K562 (cell line): ENCODE measurements around the gene DSTYK. TPM values are rescaled to one million over a fixed set of nuclear protein-coding genes. Genes with fewer than 3 reads are reported as not detected.

Experiments used
- ARID1B ChIP-seq: fragments of 450-650 bp; IDR thresholded peaks from 2 replicates; pipeline ENCODE4 v1.6.1; 2016; ENCODE audit warnings: antibody characterized with exemption, mild to moderate bottlenecking, inconsistent platforms
- C11orf30 ChIP-seq: fragments of 450-650 bp; IDR thresholded peaks from 2 replicates; pipeline ENCODE4 v1.6.1; 2016; ENCODE audit warnings: low read depth, mild to moderate bottlenecking
- CBFA2T2 ChIP-seq: fragments of 450-650 bp; conservative IDR thresholded peaks from 2 replicates; pipeline ENCODE4 v1.6.1; 2017; ENCODE audit warnings: mild to moderate bottlenecking
- CCAR2 ChIP-seq: fragments of 200-400 bp; formaldehyde crosslinking; IDR thresholded peaks from 2 replicates; pipeline ENCODE4 v1.6.1; 2017; ENCODE audit warnings: mild to moderate bottlenecking, low read depth, low read length
- DPF2 ChIP-seq: fragments of 450-650 bp; IDR thresholded peaks from 2 replicates; pipeline ENCODE4 v1.6.1; 2016
- EP300 ChIP-seq: IDR thresholded peaks from 2 replicates; pipeline ENCODE4 v1.6.1; 2012; ENCODE audit warnings: low read length, improper control_type of control experiment
- ETV6 ChIP-seq, 3 experiments: fragments of 150-350 bp in 1 of 3; sonication (generic) in 1 of 3; formaldehyde crosslinking in 1 of 3; IDR thresholded peaks; 2 replicates each; pipeline versions ENCODE4 v1.6.1 to v1.8.0; 2014 to 2022; ENCODE audit warnings: borderline replicate concordance in 2 of 3, low read depth in 2 of 3, antibody characterized with exemption in 1 of 3, low read length in 1 of 3, mild to moderate bottlenecking in 1 of 3, missing genetic modification reagents in 1 of 3
- HIVEP1 ChIP-seq: fragments of 250-450 bp; sonication (Bioruptor Pico); IDR thresholded peaks from 2 replicates; pipeline ENCODE4 v1.4.0; 2020; ENCODE audit warnings: mild to moderate bottlenecking
- HNRNPL ChIP-seq: fragments of 200-400 bp; formaldehyde crosslinking; IDR thresholded peaks from 2 replicates; pipeline ENCODE4 v1.6.1; 2017; ENCODE audit warnings: low read depth, mild to moderate bottlenecking, low read length
- JUND ChIP-seq, 2 experiments: IDR thresholded peaks; 2 replicates in 1 of 2; 3 replicates in 1 of 2; pipeline ENCODE4 v1.6.1; 2011; ENCODE audit warnings: borderline replicate concordance in 2 of 2, low read depth in 2 of 2, low read length in 2 of 2, improper control_type of control experiment in 1 of 2, missing biosample characterization in 1 of 2, missing genetic modification characterization in 1 of 2, missing genetic modification reagents in 1 of 2
- KLF16 ChIP-seq: IDR thresholded peaks from 2 replicates; pipeline ENCODE4 v1.6.1; 2016; ENCODE audit warnings: antibody characterized with exemption
- MTA2 ChIP-seq: fragments of 450-650 bp; IDR thresholded peaks from 2 replicates; pipeline ENCODE4 v1.6.1; 2016; ENCODE audit warnings: low read depth
- NCOR1 ChIP-seq: fragments of 450-650 bp; IDR thresholded peaks from 2 replicates; pipeline ENCODE4 v1.6.1; 2016; ENCODE audit warnings: mild to moderate bottlenecking, moderate library complexity
- NKRF ChIP-seq: fragments of 450-650 bp; IDR thresholded peaks from 2 replicates; pipeline ENCODE4 v1.6.1; 2016; ENCODE audit warnings: borderline replicate concordance
- NONO ChIP-seq, 2 experiments: fragments of 200-400 bp in 1 of 2; fragments of 450-650 bp in 1 of 2; formaldehyde crosslinking in 1 of 2; IDR thresholded peaks; 2 replicates each; pipeline ENCODE4 v1.6.1; 2017; ENCODE audit warnings: low read depth in 2 of 2, mild to moderate bottlenecking in 2 of 2, moderate library complexity in 2 of 2, low read length in 1 of 2
- PHF8 ChIP-seq: fragments of 200-600 bp; sonication (generic); IDR thresholded peaks from 2 replicates; pipeline ENCODE4 v1.6.1; 2012; ENCODE audit warnings: mixed run types, mild to moderate bottlenecking, inconsistent platforms, low read length, moderate library complexity, borderline replicate concordance
- POLR2AphosphoS5 ChIP-seq: IDR thresholded peaks from 2 replicates; pipeline ENCODE4 v1.6.1; 2011; ENCODE audit warnings: mild to moderate bottlenecking, low read depth, low read length, moderate library complexity; ENCODE audit not compliant: control insufficient read depth, insufficient read depth
- RCOR1 ChIP-seq, 2 experiments: IDR thresholded peaks; 2 replicates each; pipeline ENCODE4 v1.6.1; 2012; ENCODE audit warnings: low read depth in 2 of 2, low read length in 2 of 2, borderline replicate concordance in 1 of 2, improper control_type of control experiment in 1 of 2
- SMAD1 ChIP-seq: fragments of 150-350 bp; IDR thresholded peaks from 2 replicates; pipeline ENCODE4 v1.6.1; 2014; ENCODE audit warnings: low read length, low read depth; ENCODE audit not compliant: partially characterized antibody
- SMARCA4 ChIP-seq: fragments of 450-650 bp; IDR thresholded peaks from 2 replicates; pipeline ENCODE4 v1.6.1; 2016
- SMARCB1 ChIP-seq: IDR thresholded peaks from 2 replicates; pipeline ENCODE4 v1.6.1; 2011; ENCODE audit warnings: improper control_type of control experiment, low read depth; ENCODE audit not compliant: insufficient read length
- SOX6 ChIP-seq: fragments of 450-650 bp; IDR thresholded peaks from 2 replicates; pipeline ENCODE4 v1.6.1; 2014; ENCODE audit warnings: mild to moderate bottlenecking
- TAL1 ChIP-seq: fragments of 450-650 bp; IDR thresholded peaks from 2 replicates; pipeline ENCODE4 v1.6.1; 2016; ENCODE audit warnings: mild to moderate bottlenecking
- TEAD4 ChIP-seq, 2 experiments: sonication (generic) in 1 of 2; formaldehyde crosslinking in 1 of 2; IDR thresholded peaks; 2 replicates each; pipeline versions ENCODE4 v1.6.1 to v1.8.0; 2012 to 2022; ENCODE audit warnings: borderline replicate concordance in 1 of 2, inconsistent platforms in 1 of 2, low read length in 1 of 2, mild to moderate bottlenecking in 1 of 2, missing genetic modification reagents in 1 of 2
- ZNF217 ChIP-seq: sonication (generic); formaldehyde crosslinking; IDR thresholded peaks from 2 replicates; pipeline ENCODE4 v1.8.0; 2022; ENCODE audit warnings: mild to moderate bottlenecking, missing genetic modification reagents
- ZNF431 ChIP-seq: sonication (generic); formaldehyde crosslinking; IDR thresholded peaks from 2 replicates; pipeline ENCODE4 v1.8.0; 2022; ENCODE audit warnings: mild to moderate bottlenecking, missing genetic modification reagents
- ZNF668 ChIP-seq: fragments of 250-450 bp; sonication (Bioruptor Pico); IDR thresholded peaks from 2 replicates; pipeline ENCODE4 v1.8.0; 2022; ENCODE audit warnings: mild to moderate bottlenecking, inconsistent platforms
- polyA plus RNA-seq, 8 experiments: library from polyadenylated mRNA; depleted of rRNA in 4 of 8; stranded (reverse) in 5 of 8; unstranded in 3 of 8; fragments of >200 nt; fragmentation: Nextera tagmentation in 2 of 8; fragmentation: Illumina TruSeq in 1 of 8; extraction: Ambion mirVana in 2 of 8; extraction: Trizol in 1 of 8; gene quantifications; 2 replicates each; pipeline versions ENCODE4 v1.2.1 to v1.2.3, GENCODE V29; 2011 to 2014; ENCODE audit warnings: inconsistent platforms in 1 of 8, missing spikeins in 1 of 8
- total RNA-seq, 7 experiments: library from RNA; depleted of rRNA in 6 of 7; stranded (reverse); fragments of >200 nt in 6 of 7; fragmentation: Illumina TruSeq in 2 of 7; extraction: Trizol in 2 of 7; gene quantifications; 2 replicates each; pipeline versions ENCODE4 v1.2.1 to v1.2.3, GENCODE V29; 2011 to 2021; ENCODE audit warnings: low replicate concordance in 1 of 7

Gene DSTYK
- total and polyA plus RNA-seq, 9 of the 15 experiments (the other 6 are each of a cell fraction or from before 2014, with no cell fraction given), result 4.2 to 7.1 (median 6.2) TPM

- TF ChIP-seq JUND (IDR thresholded peaks at IDR 0.05; ENCODE audit: borderline replicate concordance, low read depth, low read length) (0 out of 2 replicates have a peak, but pooled peaks have one; percentile 21), JUND (tag; IDR thresholded peaks at IDR 0.05; ENCODE audit: borderline replicate concordance, low read depth, low read length) (no peak), SMARCB1 (no peak), NONO (IDR thresholded peaks at IDR 0.05; ENCODE audit: low read depth in 2 of 2, low read length in 1 of 2) (no peak), MTA2 (peak; percentile 38; the same call in 1 of the 2 replicates), CCAR2 (no peak), ZNF668 (CRISPR knock-in tag) (0 out of 2 replicates have a peak, but pooled peaks have one; percentile 57), HNRNPL (no peak), TEAD4 (IDR thresholded peaks at IDR 0.05; ENCODE audit: low read length) (peak; percentile 76), TEAD4 (CRISPR knock-in tag; IDR thresholded peaks at IDR 0.05; ENCODE audit: borderline replicate concordance) (no peak), HIVEP1 (CRISPR knock-in tag) (no peak), ARID1B (peak; percentile 83), NCOR1 (peak; percentile 60; the same call in 1 of the 2 replicates), CBFA2T2 (peak; percentile 62), SMARCA4 (peak; percentile 72; the same call in 1 of the 2 replicates), ZNF431 (CRISPR knock-in tag) (no peak), ETV6 (IDR thresholded peaks at IDR 0.05; ENCODE audit: borderline replicate concordance in 1 of 2, low read depth in 2 of 2, low read length in 1 of 2) (no peak), ETV6 (CRISPR knock-in tag; IDR thresholded peaks at IDR 0.05; ENCODE audit: borderline replicate concordance) (no peak), TAL1 (peak; percentile 77), EP300 (peak; percentile 49; the same call in 1 of the 2 replicates), RCOR1 (IDR thresholded peaks at IDR 0.05; ENCODE audit: borderline replicate concordance in 1 of 2, low read depth in 2 of 2, low read length in 2 of 2) (peak in 1 of 2 experiments; percentile 41; a peak in 1 of 4 replicates), SMAD1 (no peak), POLR2AphosphoS5 (0 out of 2 replicates have a peak, but pooled peaks have one; percentile 19), PHF8 (no peak), ZNF217 (no peak), SOX6 (peak; percentile 36; the same call in 1 of the 2 replicates), C11orf30 (no peak), NKRF (no peak), KLF16 (peak; percentile 71; the same call in 1 of the 2 replicates), DPF2 (peak; percentile 58)
Observed at GRCh38 chr1:205208811-205209210, 2.7 kb downstream of the DSTYK start (continued).
